ENCODE results near the gene ZFP3.

DNA sequence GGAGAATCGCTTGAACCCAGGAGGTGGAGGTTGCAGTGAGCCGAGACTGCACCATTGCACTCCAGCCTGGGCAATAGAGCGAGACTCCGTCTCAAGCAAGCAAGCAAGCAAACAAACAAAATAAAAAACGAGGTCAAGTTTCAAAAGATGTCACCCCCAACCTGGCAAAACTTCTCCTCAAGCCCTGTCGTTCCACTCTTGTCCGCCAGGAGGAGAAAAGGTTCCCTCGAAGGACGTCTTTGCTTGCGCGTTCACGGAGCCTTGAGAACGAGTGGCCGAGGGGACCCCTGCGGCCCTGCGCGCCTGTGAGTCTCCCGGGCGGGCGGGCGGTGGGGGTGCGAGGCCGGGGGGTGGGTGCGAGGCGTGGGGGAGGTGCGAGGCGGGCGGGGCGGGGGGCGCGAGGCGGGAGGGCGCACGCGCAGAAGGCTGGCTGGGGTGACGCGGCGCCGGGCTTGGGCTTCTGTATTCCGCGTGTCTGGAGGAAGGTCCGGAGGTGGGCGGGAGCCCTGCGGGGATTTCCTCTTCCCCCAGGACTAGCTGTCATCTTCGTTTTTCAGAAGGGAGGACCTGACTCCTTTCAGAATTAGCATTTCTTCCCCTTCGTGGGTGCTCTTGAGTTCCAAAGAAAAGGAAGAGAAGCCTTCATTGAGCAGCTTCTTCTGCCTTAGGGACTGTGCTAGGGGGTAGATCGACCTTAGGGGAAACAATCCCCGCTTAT is 46.7 kb upstream of the ZFP3 start:
- TF ChIP-seq, protein P1, sequence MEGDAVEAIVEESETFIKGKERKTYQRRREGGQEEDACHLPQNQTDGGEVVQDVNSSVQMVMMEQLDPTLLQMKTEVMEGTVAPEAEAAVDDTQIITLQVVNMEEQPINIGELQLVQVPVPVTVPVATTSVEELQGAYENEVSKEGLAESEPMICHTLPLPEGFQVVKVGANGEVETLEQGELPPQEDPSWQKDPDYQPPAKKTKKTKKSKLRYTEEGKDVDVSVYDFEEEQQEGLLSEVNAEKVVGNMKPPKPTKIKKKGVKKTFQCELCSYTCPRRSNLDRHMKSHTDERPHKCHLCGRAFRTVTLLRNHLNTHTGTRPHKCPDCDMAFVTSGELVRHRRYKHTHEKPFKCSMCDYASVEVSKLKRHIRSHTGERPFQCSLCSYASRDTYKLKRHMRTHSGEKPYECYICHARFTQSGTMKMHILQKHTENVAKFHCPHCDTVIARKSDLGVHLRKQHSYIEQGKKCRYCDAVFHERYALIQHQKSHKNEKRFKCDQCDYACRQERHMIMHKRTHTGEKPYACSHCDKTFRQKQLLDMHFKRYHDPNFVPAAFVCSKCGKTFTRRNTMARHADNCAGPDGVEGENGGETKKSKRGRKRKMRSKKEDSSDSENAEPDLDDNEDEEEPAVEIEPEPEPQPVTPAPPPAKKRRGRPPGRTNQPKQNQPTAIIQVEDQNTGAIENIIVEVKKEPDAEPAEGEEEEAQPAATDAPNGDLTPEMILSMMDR (conservative IDR thresholded peaks at IDR 0.05 in 1 of 2, IDR thresholded peaks at IDR 0.05 in 1 of 2; ENCODE audit: low read depth in 1 of 2, low read length in 2 of 2) = peak; percentile 73 to 81
- no peak for TF ChIP-seq EZH2 (IDR thresholded peaks at IDR 0.05; ENCODE audit: low read length, missing control alignments)
